SW 1271 (cell line): Measurements from ENCODE around the gene CEACAM18.
A peak's percentile ranks its signal among the peaks of the same experiment; 100 is the strongest.
"Not testable (repeated sequence)": the region's sequence is repeated elsewhere in the genome, so short reads cannot be mapped to it uniquely, and the experiment has no call there.

Source experiments
- DNase-seq, 2 experiments: peaks; one replicate each; lab custom pipeline; 2025; lab: John Stamatoyannopoulos, UW

CEACAM18 gene

DNA sequence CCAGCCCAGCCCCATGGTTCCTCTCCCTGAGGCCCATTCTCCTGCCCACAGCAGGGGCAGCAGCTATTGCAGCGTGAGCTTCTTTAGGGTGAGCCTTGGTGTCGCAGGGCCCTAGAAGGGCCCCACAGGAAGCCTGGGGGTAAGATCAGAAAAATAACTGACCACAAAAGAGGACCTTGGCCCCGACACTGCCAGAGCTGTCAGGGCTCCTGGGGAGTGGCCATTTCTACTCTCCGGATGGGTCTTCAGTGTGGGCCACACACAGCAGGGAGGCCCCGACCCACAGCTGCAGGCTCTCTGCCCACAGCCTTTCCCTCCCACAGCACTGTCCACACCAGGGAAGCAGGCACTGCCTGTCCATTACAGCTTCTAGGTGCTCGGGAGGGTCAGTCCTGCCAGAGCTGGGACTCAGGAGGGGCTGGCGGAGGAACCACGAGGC lies 16.6 kb upstream of the CEACAM18 start:
- no peak for DNase-seq

DNA sequence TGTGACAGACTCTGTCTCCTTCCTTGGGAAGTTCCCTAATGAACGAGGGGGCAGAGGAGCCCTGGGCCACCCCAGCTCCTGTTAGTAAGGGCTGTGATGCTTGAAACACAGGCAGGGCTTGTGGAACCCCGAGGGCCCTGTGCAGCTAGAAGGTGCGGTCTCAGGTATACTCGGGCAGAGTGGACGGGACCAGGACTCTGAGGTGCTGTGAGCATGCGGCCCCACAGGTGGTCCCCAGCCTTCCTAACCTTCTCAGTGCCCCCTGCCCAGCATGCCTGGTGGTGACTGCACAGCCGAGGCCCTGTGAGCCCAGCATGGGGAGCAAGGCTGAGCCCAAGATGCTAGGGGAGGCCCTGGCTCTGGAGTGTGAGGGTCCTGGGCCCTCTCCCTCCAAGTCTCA lies 16.1 kb upstream of the CEACAM18 start:
- no peak for DNase-seq

DNA sequence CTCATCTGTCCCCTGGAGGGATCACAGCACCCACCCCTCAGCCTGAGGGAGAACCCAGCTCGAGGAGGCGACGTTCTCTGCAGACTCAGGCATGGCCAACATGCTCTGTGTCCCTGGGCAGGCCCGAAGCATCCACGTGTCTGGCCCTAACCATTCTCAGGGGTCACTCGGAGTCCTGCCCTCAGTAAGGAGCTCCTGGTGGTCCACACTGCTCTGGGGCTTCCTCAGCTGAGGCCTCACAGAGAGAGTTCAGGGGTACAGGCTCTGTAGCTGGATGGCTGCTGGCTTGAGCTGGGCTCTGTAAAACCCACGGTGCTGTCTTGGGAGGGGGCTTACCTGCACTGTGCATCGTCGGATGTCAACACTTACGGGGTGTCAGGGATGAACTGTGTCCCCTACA lies 15.7 kb upstream of the CEACAM18 start:
- DNase-seq: no peak

DNA sequence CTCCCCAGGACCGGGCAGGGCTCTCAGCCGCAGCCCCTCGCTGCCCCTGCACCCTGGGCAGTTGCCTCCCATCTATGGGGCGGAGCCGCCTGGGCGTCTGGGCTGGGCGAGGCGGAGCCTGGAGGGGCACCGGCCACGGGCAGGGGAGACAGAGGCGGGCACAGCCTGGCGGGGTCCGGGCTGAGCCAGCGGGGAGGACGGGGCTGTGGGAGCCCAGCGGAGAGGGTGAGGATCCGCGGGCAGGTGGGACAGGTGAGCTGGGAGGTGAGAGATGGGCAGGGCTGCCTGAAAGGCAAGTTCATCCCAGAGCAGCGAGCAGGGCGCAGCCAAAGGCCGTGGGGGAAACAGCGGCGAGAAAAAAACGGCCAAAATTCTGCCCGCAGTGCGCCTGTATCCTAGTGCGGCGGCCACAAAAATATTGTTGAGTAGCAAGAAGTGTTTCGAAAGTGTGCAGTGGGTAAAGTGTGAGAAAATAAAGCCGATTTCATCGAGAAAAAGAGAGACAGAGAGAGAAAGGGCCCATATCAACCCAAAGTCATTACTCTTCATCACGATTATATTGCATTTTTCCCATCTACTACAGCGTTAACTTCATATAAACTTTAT lies 14.3 kb upstream of the CEACAM18 start:
- DNase-seq: not testable (repeated sequence)

DNA sequence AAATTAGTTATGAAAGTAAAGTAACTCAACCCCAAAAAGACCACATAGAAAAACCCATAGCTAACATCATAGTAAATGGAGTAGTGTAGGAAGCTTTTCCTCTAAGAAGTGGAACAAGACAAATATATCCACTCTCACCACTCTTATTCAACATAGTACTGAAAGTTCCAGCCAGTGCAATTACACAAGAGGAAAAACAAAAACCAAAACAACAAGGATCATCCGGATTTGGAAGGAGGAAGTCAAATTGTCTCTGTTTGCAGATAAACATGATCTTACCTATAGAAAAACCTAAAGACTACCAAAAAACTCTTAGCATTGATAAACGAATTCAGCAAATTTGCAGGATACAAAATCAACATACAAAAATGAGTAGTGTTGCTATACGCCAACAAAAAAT lies 11.6 kb upstream of the CEACAM18 start:
- no peak for DNase-seq

DNA sequence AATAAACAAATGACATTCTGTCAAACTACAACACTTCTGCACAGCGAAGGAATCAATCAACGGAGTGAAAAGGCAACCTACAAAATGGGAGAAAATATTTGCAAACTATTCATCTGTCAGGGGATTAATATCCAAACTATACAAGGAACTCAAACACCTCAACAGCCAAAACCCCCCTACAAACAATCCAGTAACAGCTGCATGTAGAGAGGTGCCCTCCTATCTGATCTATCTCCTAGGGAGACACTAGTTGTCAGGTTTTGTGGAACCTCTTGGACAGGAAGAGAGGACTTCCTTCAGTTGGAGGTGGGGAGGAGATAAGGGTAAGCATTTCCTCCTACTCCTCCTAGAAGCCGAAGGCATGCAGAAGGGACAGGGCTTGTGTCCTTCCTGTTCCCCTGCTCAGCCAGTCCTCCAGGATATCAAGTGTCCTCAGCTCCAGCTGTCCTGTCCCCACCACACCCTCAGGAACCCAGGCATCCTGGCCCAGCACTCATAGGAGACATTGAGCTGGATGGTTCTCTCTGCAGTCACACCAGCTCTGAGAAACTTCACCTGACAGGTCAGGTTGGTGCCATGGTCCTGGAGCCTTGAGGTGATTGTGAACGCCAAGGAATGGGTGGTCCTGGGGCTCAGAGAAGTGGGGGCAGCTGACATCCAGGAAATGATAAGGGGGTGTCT lies 10.3 kb upstream of the CEACAM18 start:
- no peak for DNase-seq

DNA sequence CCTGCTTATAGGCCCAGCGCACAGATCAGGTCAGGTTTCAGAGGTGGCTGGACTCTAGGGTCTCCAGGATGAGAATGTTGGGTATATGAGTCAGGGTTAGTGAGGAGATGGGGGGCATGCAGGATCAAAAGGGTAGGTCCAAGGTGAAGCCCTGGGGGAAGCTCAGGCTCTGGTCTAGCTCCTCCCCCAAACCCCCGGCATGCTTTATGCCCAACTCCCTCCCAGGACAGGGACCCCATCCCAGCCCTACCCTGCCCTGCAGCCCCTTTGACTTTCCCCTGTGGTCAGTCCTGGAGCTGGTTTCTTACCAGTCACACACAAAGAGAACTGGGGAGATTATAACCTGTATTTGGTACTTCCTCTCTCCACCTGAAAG lies 9.8 kb upstream of the CEACAM18 start:
- no peak for DNase-seq

DNA sequence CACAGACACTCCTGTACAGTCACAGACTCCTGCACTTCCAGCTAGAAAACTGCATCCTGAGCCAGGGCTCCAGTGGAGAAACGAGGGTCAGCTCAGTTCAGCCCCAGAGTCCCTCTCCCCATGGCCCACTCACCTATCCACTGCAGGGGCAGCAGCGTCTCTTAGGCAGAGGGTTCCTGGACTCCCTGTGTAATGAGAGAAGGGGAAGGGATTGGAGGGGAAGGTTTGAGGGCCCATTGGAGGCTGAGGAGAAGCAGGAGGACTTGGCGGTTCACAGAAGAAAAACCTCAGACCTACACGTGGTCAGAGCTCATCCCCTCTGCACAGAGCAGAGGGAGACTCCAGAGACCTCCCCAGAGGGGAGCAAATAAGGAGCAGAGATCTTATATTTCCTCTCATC lies 9.2 kb upstream of the CEACAM18 start:
- DNase-seq: no peak

DNA sequence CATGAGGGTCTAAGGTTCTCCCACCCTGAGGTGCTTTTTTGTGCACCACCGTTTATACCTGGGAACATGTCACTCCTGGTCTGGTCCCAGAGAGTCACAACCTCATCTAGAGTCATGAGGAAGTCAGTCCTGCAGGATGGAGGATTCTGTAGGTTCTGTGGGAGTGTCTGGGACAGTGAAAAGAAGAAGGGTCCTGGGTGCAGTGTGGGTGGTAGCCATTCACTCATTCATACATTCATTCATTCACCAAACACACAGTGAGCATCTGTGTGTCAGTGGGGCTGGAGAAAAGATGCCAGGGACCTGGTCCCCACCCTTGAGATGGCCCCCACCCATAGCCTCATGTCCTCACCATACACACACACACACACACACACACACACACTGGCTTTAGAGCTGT lies 8.7 kb upstream of the CEACAM18 start:
- no peak for DNase-seq

DNA sequence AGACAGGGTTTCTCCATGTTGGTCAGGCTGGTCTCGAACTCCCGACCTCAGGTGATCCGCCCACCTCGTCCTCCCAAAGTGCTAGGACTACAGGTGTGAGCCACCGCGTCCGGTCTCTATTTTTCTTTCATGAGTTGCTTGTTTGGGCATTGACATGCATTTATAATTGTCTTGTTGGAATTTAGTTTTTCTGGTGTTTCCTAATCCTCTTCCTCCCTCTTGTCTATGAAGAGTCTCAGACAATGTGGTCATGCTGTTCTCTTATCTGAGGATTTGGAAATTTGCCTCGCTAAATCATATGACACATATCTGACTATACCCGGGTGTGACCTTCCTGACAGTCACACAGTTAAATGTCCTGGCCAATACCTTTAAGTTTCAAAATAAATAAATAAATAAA lies 7.4 kb upstream of the CEACAM18 start:
- no peak for DNase-seq

DNA sequence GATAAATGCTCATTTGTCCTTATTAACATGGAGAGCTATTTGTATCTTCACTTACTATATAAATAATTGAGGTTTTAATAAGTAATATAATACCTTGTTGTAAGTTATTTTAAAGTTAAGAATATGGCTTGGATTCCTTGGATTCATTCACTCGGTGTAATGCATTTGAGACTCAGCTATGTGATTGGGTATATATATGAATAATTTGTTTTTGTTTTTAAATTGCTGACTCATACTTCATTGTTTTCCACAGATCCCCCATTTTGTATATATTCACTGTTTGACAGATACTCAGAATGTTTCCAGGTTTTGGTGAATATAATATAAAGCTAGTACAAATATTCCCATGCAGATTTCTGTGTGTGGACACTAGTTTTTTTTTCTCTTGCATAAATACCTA lies 6.8 kb upstream of the CEACAM18 start:
- no peak for DNase-seq

DNA sequence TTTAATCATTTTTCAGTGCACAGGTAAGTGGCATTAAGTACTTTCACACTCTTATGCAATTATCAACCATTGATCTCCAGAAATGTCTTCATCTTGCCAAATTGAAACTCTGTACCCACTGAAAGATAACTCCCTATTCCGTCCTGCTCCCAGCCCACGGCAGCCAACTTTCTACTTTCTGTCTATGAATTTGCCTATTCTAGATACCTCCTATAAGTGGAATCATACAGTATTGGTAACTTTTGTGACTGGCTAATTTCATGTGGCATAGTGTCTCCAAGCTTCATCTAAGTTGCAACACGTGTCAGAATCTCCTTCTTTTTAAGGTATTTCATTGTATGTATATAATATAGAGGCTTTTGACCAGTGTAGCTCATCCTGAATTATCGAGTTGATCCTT lies 5.7 kb upstream of the CEACAM18 start:
- no peak for DNase-seq

DNA sequence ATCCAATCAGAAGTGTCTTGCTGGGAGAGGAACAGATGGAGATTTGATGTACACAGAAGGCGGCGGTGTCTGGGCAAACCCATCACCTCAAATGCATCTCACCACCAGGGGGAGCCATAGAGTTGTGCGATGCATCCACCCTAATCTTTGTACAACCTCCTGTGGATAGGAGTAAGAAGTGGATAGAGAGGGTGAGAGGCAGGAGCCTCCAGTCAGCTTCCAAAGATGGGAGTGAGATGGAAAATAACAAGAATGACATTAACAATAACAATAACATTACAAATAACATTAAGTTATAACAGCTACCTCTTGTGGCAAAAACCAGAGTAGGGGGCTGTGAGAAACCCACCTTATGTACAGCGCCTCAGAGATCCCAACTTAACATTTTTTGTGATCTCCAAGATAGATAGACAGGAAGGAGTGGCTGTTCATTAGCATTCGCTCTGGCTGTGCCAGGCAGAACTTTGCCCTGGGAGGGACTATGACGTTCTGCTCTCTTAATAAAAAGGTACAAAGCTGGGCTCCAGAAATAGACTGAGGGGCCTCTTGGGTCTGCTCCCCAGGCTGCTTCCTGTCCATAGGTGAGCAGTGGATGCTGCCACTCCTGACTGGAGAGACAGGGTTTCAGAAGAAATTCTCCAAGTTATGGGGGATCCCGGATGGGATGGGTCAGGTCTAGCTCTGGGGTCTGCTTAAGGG lies 5.2 kb upstream of the CEACAM18 start:
- peak in 1 of 2 experiments; percentile 24 for DNase-seq

DNA sequence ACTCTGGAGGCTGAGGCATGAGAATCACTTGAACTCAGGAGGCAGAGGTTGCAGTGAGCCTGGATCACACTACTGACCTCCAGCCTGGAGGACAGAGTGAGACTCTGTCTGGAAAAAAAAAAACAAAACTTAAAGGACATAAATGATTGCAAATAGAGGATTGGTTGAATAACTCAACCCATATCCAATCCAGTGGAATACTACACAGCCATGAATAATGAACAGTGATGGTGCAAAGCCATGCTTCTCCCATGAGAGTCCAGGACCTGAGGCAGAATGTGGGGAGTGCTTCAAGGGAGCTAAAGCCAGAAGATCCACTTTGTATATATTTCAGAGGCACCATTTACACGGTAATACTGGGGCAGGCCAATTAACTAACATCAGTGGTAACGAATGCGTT lies 2.2 kb upstream of the CEACAM18 start:
- DNase-seq: no peak

DNA sequence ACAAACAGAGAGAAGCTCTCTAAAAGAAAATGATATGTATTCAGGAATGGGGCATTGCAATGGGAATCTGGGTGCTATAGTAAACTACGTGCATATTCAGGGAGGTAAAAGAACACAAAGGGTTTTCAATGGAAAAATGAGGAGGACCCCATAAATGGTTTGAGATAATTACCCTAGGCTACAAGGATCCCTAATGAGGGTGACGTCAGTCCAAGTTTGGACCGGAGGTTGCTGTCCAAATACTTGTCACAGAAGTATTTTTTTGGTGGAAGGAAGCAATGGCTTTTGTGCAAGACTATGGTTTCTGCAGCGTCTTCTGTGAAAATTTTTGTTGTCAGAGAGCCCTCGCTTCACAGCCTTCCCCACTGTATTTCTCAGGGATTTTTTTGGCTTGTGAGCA lies 995 bp upstream of the CEACAM18 start:
- DNase-seq: no peak

DNA sequence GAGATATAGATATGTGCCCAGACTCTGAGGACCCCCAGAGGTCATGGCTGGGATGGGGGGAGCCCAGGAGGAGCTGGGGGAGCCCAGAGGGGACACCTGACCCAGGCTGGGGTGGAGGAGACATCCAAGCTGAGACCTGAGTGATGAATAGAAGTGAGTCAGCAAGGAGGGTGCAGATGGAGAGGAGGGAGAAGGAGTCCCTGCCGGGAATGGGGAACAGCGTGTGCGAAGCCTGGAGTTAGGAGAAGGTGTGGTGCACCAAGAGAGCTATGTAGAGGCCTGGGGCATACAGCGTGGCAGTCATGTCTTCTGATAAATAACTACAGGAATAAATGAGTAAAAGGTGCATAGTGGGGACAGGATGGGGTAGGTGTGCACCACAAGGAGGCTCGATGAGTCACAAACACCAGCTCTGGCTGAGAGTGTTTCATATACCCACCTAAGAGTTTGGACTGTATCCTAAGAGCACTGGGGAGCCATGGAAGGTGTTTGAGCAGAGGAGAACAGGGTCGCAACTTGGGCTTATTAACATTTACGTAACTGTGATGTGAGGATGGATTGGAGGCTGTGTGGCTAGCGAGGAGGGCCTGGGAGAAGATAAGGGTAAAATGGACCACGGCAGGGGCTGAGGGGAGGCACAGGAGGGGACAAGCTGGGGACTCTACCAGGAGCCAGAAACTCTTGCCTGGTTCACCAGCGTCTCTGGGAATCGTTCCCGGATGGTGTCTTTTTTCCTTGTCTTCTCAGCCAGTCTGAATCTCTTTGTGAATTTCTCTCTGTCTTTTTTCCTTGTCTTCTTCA lies 1.4 kb downstream of the CEACAM18 start:
- DNase-seq: no peak

DNA sequence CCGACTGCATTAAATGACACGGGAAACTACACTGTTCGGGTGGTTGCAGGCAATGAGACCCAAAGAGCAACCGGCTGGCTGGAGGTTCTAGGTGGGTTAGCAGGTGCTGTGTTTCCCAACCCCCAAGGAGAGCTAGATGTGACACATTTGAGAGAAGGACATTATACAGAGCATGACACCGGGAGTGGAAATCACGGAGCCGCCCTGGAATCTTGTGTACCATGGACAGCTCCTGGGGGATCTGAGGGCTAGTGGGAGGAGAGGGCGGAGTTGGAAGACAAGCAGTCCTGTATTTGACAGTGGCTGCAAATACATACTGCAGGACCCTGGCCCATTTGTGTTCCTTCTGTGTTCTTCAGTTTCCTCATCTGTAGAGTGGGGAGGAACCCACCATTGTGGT lies 2.3 kb downstream of the CEACAM18 start:
- DNase-seq: no peak

DNA sequence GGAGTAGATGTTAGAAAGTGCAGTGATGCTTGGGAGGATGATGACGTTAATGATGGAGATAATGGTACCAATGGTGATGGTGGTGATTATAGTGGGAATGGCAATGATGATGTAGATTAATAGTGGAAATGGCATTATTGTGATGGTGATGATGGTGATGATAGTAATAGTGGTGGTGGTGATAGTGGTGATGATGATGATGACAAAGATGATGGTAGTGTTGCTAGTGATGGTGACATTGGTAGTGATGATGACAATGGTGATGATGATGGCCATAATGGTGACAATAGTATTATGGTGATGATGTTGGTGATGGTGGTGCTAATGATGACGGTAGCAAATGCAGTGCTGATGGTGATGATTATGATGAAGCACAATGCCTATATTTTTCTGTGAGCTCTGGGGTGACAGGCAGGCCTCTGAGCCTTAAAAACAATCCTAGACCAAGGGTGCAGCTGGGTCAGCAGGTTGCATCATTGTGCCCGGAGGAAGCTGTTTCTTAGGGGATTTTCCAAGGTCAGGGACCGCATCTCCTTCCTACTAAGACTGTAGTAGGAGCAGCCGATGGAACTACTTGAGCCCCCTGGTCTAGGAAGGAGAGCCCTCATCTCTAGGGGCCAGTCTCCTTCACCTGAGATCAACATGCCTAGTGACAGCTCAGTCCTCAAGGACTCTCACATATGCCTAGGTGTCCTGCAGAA lies 7.8 kb downstream of the CEACAM18 start:
- no peak for DNase-seq

DNA sequence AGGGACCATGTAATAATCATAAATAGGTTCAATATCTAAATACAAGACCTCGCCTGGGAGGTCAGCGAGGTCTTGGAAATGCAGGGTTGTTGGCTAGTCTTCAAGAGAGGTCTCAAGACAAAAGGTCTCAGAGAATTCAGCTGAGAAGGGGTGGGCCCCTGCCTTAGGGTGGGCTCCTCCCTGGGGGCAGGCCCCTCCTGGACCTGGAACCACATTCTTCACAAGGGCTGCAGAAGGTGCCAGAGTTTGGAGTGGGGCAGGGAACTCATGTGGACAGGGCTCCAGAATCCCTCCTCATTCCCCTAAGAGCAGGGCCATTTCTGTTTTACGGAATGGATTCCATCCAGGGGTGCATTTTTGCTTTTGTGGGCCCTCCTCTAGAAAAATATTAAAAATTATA lies 10.2 kb downstream of the CEACAM18 start:
- DNase-seq: no peak

DNA sequence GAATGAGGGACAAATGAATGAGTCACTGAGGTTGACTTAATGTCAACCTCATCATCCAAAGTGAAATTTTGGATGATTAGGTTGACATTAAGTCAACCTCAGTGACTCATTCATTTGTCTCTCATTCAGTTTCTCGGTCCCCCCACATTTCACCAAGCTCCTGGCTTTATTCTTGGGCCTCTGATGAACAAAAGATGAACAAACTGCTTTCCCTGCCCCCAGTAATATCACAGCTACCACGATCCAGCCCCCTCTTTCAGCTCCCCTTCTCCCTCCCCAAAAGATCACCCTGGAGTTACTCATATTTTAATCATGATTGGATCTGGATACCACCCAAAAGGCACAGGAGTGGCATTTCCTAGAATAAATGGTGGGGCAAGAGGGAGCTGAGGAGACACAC lies 10.8 kb downstream of the CEACAM18 start:
- DNase-seq: no peak

DNA sequence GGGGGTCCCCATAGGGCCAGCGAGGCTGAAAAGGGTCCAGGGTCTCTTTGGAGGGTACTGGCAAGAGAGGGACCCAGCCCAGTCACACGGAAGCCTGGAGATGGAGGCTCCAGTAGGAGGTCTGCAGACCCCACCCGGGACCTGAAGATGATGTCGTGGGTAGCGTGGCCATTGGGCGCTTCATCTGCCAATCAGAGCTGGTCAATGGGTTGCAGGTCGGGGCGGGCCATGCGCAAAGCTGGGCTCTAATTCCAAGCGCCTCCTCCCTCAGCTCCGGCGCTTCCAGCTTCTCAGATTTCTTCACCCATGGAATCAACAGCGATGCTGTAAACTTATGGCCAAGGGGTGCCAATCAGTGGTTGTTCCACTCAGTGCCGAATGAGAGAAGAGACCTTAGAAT lies 12.3 kb downstream of the CEACAM18 start:
- no peak for DNase-seq

DNA sequence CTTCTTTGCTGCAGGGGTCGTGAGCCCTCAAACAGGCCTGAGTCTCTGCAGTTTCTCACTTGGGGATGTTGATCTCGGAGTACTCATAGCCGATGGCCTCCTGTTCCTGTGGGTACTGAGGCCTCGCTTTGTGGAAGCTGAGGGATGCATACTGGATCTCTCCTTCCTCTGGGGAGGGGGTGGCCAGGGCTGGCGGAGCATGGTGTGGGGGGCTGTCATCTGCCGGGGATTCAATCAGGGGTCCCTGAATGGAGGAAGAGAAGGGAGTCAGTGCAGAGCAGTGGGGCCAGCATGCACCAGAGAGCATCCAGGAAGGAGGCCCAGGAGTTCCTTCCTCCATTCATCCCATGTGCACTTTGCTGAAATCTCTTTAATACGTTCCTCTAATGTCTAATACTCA lies 13.2 kb downstream of the CEACAM18 start:
- DNase-seq: no peak
